ENCODE data around the gene SRSF2. TPM values are rescaled to one million over a fixed set of nuclear protein-coding genes. Genes with fewer than 3 reads are reported as not detected.

SRSF2 gene
- total and polyA plus RNA-seq, 7 experiments from 2014 or later: 104 to 363 (median 337) TPM

GRCh38 chr17:76736349-76737081 is 616 bp downstream of the SRSF2 start:
- ChIA-PET POLR2A (interaction anchor here (0.6 to 8.2 kb wide), 18 partner anchors 11 to 1391 kb away, joined by 3 to 187 read pairs (median 4); partner anchors contain the start of genes JMJD6, METTL23 and SEC14L1), CTCF (interaction anchor here (1.0 kb wide), 1 partner anchor 10 kb away, joined by 6 read pairs; the partner anchor contains the start of genes JMJD6 and METTL23)
- Mint-ChIP-seq H3K9me3 (peaks cover 0 to 9% (median 0%) of the 10 kb centered on the region in 11 donors), H3K36me3 (peaks cover 12 to 36% (median 32%) of the 10 kb centered on the region in 5 donors), H3K27ac (peak overlapping the region; percentile 95 to 100 (median 99)), H3K4me1 (peaks cover 29 to 71% (median 59%) of the 10 kb centered on the region in 7 donors), H3K27me3 (no peaks in the 10 kb centered on the region), H3K4me3 (peak overlapping the region; percentile 90 to 99 (median 97))
- peak overlapping the region; percentile 97 for H3K4me3 ChIP-seq (ENCODE audit: low read length)
- H3K27ac ChIP-seq (ENCODE audit: low read depth, low read length): peak overlapping the region; percentile 96
- H3K36me3 ChIP-seq (ENCODE audit: control insufficient read depth in 2 of 3, insufficient read depth in 3 of 3, low read length in 3 of 3): peaks cover 20 to 40% (median 35%) of the 10 kb centered on the region in 3 experiments
- peaks cover 50 to 52% of the 10 kb centered on the region in 2 donors for H3K4me1 ChIP-seq (ENCODE audit: control insufficient read depth in 2 of 2, insufficient read depth in 2 of 2, low read length in 2 of 2)
- no peaks in the 10 kb centered on the region for H3K9me3 ChIP-seq (ENCODE audit: control insufficient read depth in 2 of 3, low read length in 3 of 3)
- no peaks in the 10 kb centered on the region for H3K27me3 ChIP-seq (ENCODE audit: control insufficient read depth in 2 of 2, insufficient read depth in 2 of 2, low read length in 2 of 2)
- DNase-seq (peak; percentile 52 to 80 (median 67)), ATAC-seq (peak; percentile 21)
- intact Hi-C loops (cut with micrococcal nuclease): loop anchor here (1.0 to 10.0 kb wide), 16 partner anchors 10 to 1396 kb away; partner anchors contain the start of genes JMJD6 (in 2 of the 2), METTL23 (in 2 of the 2), SEC14L1 (in 2 of the 2) and TMC8 (in 2 of the 2)

GRCh38 chr17:76735586-76736348 is 1.4 kb downstream of the SRSF2 start:
- H3K4me1 Mint-ChIP-seq: peaks cover 32 to 72% (median 62%) of the 10 kb centered on the region in 7 donors
- Histone ChIP-seq H3K9me3 (ENCODE audit: control insufficient read depth in 2 of 3, low read length in 3 of 3) (no peaks in the 10 kb centered on the region), H3K27me3 (ENCODE audit: control insufficient read depth in 2 of 2, insufficient read depth in 2 of 2, low read length in 2 of 2) (no peaks in the 10 kb centered on the region), H3K4me1 (ENCODE audit: control insufficient read depth in 2 of 2, insufficient read depth in 2 of 2, low read length in 2 of 2) (peaks cover 52 to 58% of the 10 kb centered on the region in 2 donors), H3K36me3 (ENCODE audit: control insufficient read depth in 2 of 3, insufficient read depth in 3 of 3, low read length in 3 of 3) (peaks cover 21 to 46% (median 37%) of the 10 kb centered on the region in 3 experiments), H3K4me3 (ENCODE audit: low read length) (peak overlapping the region; percentile 97), H3K27ac (ENCODE audit: low read depth, low read length) (peak overlapping the region; percentile 96)
- peak overlapping the region; percentile 90 to 98 (median 96) for H3K4me3 Mint-ChIP-seq
- H3K27ac Mint-ChIP-seq: peak overlapping the region; percentile 83 to 99 (median 94)
- peaks cover 12 to 39% (median 32%) of the 10 kb centered on the region in 5 donors for H3K36me3 Mint-ChIP-seq
- peaks cover 0 to 9% (median 0%) of the 10 kb centered on the region in 11 donors for H3K9me3 Mint-ChIP-seq
- ChIA-PET CTCF (interaction anchor here (0.9 kb wide), 1 partner anchor 9 kb away, joined by 6 read pairs; the partner anchor contains the start of genes JMJD6 and METTL23), POLR2A (interaction anchor here (0.6 to 8.2 kb wide), 23 partner anchors 10 to 1963 kb away, joined by 3 to 187 read pairs (median 4); partner anchors contain the start of genes ATP5PD, JMJD6, KCTD2 and METTL23)
- no peak for ATAC-seq
- H3K27me3 Mint-ChIP-seq: no peaks in the 10 kb centered on the region
- intact Hi-C loops (cut with micrococcal nuclease): loop anchor here (2.0 to 10.0 kb wide), 10 partner anchors 37 to 1397 kb away; partner anchors contain the start of genes TMC8 (in 2 of the 2), ACOX1 (in 1 of the 2), PRPSAP1 (in 1 of the 2) and TEN1 (in 1 of the 2)
- no peak for DNase-seq

GRCh38 chr17:76735006-76735405 is 2.1 kb downstream of the SRSF2 start:
- Mint-ChIP-seq H3K4me3 (peak overlapping the region; percentile 90 to 98 (median 96)), H3K27ac (peak overlapping the region; percentile 83 to 99 (median 93)), H3K36me3 (peaks cover 12 to 39% (median 32%) of the 10 kb centered on the region in 5 donors), H3K4me1 (peaks cover 32 to 72% (median 61%) of the 10 kb centered on the region in 7 donors), H3K27me3 (no peaks in the 10 kb centered on the region), H3K9me3 (peaks cover 0 to 9% (median 0%) of the 10 kb centered on the region in 11 donors)
- intact Hi-C loops (cut with micrococcal nuclease): loop anchor here (5.0 to 10.0 kb wide), 8 partner anchors 218 to 1397 kb away; partner anchors contain the start of genes TMC8 (in 2 of the 2), ACOX1 (in 1 of the 2), PRPSAP1 (in 1 of the 2) and TEN1 (in 1 of the 2)
- H3K27ac ChIP-seq (ENCODE audit: low read depth, low read length): peak overlapping the region; percentile 96
- CTCF ChIA-PET: interaction anchor here (0.6 to 0.9 kb wide), 3 partner anchors 8 to 79 kb away, joined by 3 to 6 read pairs (median 3); partner anchors contain the start of genes JMJD6 and METTL23
- H3K4me1 ChIP-seq (ENCODE audit: control insufficient read depth in 2 of 2, insufficient read depth in 2 of 2, low read length in 2 of 2): peaks cover 52 to 58% of the 10 kb centered on the region in 2 donors
- no peaks in the 10 kb centered on the region for H3K9me3 ChIP-seq (ENCODE audit: control insufficient read depth in 2 of 3, low read length in 3 of 3)
- POLR2A ChIA-PET: interaction anchor here (0.6 to 8.2 kb wide), 21 partner anchors 8 to 1964 kb away, joined by 3 to 187 read pairs (median 3); partner anchors contain the start of genes ATP5PD, JMJD6, KCTD2 and METTL23
- no peak for DNase-seq
- peaks cover 21 to 46% (median 37%) of the 10 kb centered on the region in 3 experiments for H3K36me3 ChIP-seq (ENCODE audit: control insufficient read depth in 2 of 3, insufficient read depth in 3 of 3, low read length in 3 of 3)
- ATAC-seq: no peak
- no peaks in the 10 kb centered on the region for H3K27me3 ChIP-seq (ENCODE audit: control insufficient read depth in 2 of 2, insufficient read depth in 2 of 2, low read length in 2 of 2)
- peak overlapping the region; percentile 97 for H3K4me3 ChIP-seq (ENCODE audit: low read length)

- ATAC-seq (no peak), DNase-seq (no peak)
- H3K36me3 Mint-ChIP-seq: peaks cover 12 to 40% (median 33%) of the 10 kb centered on the region in 5 donors
- H3K4me3 Mint-ChIP-seq: peak overlapping the region; percentile 90 to 98 (median 96)
- peak overlapping the region; percentile 97 for H3K4me3 ChIP-seq (ENCODE audit: low read length)
- CTCF ChIA-PET: interaction anchor here (0.6 to 2.4 kb wide), 4 partner anchors 15 to 481 kb away, joined by 3 to 10 read pairs (median 3); no protein-coding TSS in a partner anchor
- POLR2A ChIA-PET: interaction anchor here (0.6 to 8.2 kb wide), 18 partner anchors 9 to 1930 kb away, joined by 3 to 187 read pairs (median 4); partner anchors contain the start of genes JMJD6, METTL23 and TNRC6C
- peaks cover 0 to 9% (median 0%) of the 10 kb centered on the region in 11 donors for H3K9me3 Mint-ChIP-seq
- peak overlapping the region; percentile 83 to 99 (median 93) for H3K27ac Mint-ChIP-seq
- no peaks in the 10 kb centered on the region for H3K27me3 ChIP-seq (ENCODE audit: control insufficient read depth in 2 of 2, insufficient read depth in 2 of 2, low read length in 2 of 2)
- peaks cover 21 to 46% (median 42%) of the 10 kb centered on the region in 3 experiments for H3K36me3 ChIP-seq (ENCODE audit: control insufficient read depth in 2 of 3, insufficient read depth in 3 of 3, low read length in 3 of 3)
- H3K4me1 Mint-ChIP-seq: peaks cover 29 to 76% (median 62%) of the 10 kb centered on the region in 7 donors
- no peaks in the 10 kb centered on the region for H3K27me3 Mint-ChIP-seq
- H3K27ac ChIP-seq (ENCODE audit: low read depth, low read length): peak overlapping the region; percentile 96
- intact Hi-C loops (cut with micrococcal nuclease): loop anchor here (10.0 kb wide), 2 partner anchors 711 to 949 kb away; partner anchors contain the start of gene UNK (in 1 of the 2)
- peaks cover 58 to 59% of the 10 kb centered on the region in 2 donors for H3K4me1 ChIP-seq (ENCODE audit: control insufficient read depth in 2 of 2, insufficient read depth in 2 of 2, low read length in 2 of 2)
- no peaks in the 10 kb centered on the region for H3K9me3 ChIP-seq (ENCODE audit: control insufficient read depth in 2 of 3, low read length in 3 of 3)
These were observed 2.9 kb downstream of the SRSF2 start for GRCh38 chr17:76734080-76734840.

DNA sequence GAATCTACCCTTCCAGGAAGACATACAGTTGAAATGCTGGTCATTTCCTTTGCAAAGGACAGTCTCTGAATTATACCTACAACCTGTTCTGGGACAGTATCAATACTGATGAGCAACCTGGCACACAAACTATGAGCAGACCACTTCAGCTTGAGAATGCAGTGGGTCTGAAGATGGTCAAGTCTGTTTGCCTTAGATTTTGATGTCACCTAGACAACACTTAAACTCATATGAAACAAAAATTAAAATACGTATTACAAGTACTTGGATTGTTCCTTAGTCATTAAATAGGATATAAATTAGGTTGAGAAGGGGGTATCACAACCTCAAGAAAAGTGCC is 3.5 kb downstream of the SRSF2 start:
- intact Hi-C loops (cut with micrococcal nuclease): loop anchor here (10.0 kb wide), 2 partner anchors 711 to 949 kb away; partner anchors contain the start of gene UNK (in 1 of the 2)
- POLR2A ChIA-PET: interaction anchor here (0.6 to 8.2 kb wide), 9 partner anchors 8 to 1931 kb away, joined by 3 to 187 read pairs (median 4); partner anchors contain the start of genes JMJD6 and METTL23
- Mint-ChIP-seq H3K36me3 (peaks cover 12 to 40% (median 33%) of the 10 kb centered on the region in 5 donors), H3K27me3 (no peaks in the 10 kb centered on the region), H3K4me1 (peaks cover 25 to 76% (median 57%) of the 10 kb centered on the region in 7 donors), H3K9me3 (peaks cover 0 to 9% (median 0%) of the 10 kb centered on the region in 11 donors), H3K27ac (peak overlapping the region; percentile 83 to 99 (median 93)), H3K4me3 (peak overlapping the region; percentile 9 to 98 (median 96))
- no peaks in the 10 kb centered on the region for H3K27me3 ChIP-seq (ENCODE audit: control insufficient read depth in 2 of 2, insufficient read depth in 2 of 2, low read length in 2 of 2)
- DNase-seq: no peak
- H3K4me3 ChIP-seq (ENCODE audit: low read length): peak overlapping the region; percentile 97
- peak overlapping the region; percentile 96 for H3K27ac ChIP-seq (ENCODE audit: low read depth, low read length)
- H3K9me3 ChIP-seq (ENCODE audit: control insufficient read depth in 2 of 3, low read length in 3 of 3): no peaks in the 10 kb centered on the region
- ATAC-seq: no peak
- peaks cover 21 to 46% (median 42%) of the 10 kb centered on the region in 3 experiments for H3K36me3 ChIP-seq (ENCODE audit: control insufficient read depth in 2 of 3, insufficient read depth in 3 of 3, low read length in 3 of 3)
- CTCF ChIA-PET: interaction anchor here (0.9 to 2.4 kb wide), 2 partner anchors 20 to 482 kb away, joined by 3 to 10 read pairs; no protein-coding TSS in a partner anchor
- H3K4me1 ChIP-seq (ENCODE audit: control insufficient read depth in 2 of 2, insufficient read depth in 2 of 2, low read length in 2 of 2): peaks cover 53 to 56% of the 10 kb centered on the region in 2 donors
